Measurements from ENCODE around the gene DPY19L1. TPM values are rescaled to one million over a fixed set of nuclear protein-coding genes. Genes with fewer than 3 reads are reported as not detected.
"Not testable (repeated sequence)": the region's sequence is repeated elsewhere in the genome, so short reads cannot be mapped to it uniquely, and the experiment has no call there.

Gene DPY19L1
- total and polyA plus RNA-seq, 2 donors (not counting 3 experiments of a cell fraction or from before 2014, with no cell fraction given), result 30.9 to 53.1 TPM

- Histone ChIP-seq H3K9me3 (replicated peaks; ENCODE audit: control insufficient read depth, insufficient read depth, low read length) (no peaks in the 10 kb centered on the region), H3K79me2 (ENCODE audit: control insufficient read depth, insufficient read depth, low read length) (peaks cover 2% of the 10 kb centered on the region), H3K27me3 (ENCODE audit: control insufficient read depth in 2 of 2, insufficient read depth in 2 of 2, low read length in 2 of 2) (no peaks in the 10 kb centered on the region), H3K4me3 (replicated peaks in 1 of 3; ENCODE audit: insufficient read depth in 1 of 3, low read depth in 1 of 3, low read length in 3 of 3) (no peak overlapping the region), H3K27ac (ENCODE audit: insufficient read depth, low read depth, low read length) (peak overlapping the region; percentile 85), H2AFZ (ENCODE audit: low read depth, low read length) (peak overlapping the region; percentile 15), H3K4me2 (ENCODE audit: insufficient read depth, low read length) (peak overlapping the region; percentile 3), H3K36me3 (ENCODE audit: control insufficient read depth in 2 of 2, extremely low read depth in 1 of 2, insufficient read depth in 2 of 2, low read length in 2 of 2) (no peaks in the 10 kb centered on the region), H4K20me1 (replicated peaks; ENCODE audit: control insufficient read depth, extremely low read depth, insufficient read depth, low read length) (no peaks in the 10 kb centered on the region), H3K4me1 (ENCODE audit: control insufficient read depth, extremely low read depth, insufficient read depth, low read length) (peaks cover 24% of the 10 kb centered on the region), H3K9ac (replicated peaks; ENCODE audit: extremely low read depth, insufficient read depth, low read length) (peak overlapping the region; percentile 23), H3K9me1 (replicated peaks; ENCODE audit: control insufficient read depth, extremely low read depth, insufficient read depth, low read length) (no peaks in the 10 kb centered on the region)
- TSS peak; percentile 77 for BruUV-seq (replicated peaks)
- FAIRE-seq, result peak; percentile 90
- intact Hi-C loops (cut with micrococcal nuclease), result loop anchor here (1.0 kb wide), 2 partner anchors 11 to 33 kb away; no protein-coding TSS in a partner anchor
- DNase-seq (ENCODE audit: low read depth, low spot score), result peak; percentile 73
- peak; percentile 80 for TF ChIP-seq FOS (IDR thresholded peaks at IDR 0.05; ENCODE audit: borderline replicate concordance, insufficient read depth, low read length)
- TF ChIP-seq CTCF (IDR thresholded peaks at IDR 0.05; ENCODE audit: extremely low read depth in 1 of 2, insufficient read depth in 1 of 2, low read depth in 1 of 2, low read length in 2 of 2), result no peak
- no peak for TF ChIP-seq MAX (IDR thresholded peaks at IDR 0.05; ENCODE audit: insufficient read depth, insufficient read length)
- TF ChIP-seq MYC (IDR thresholded peaks at IDR 0.05; ENCODE audit: low read depth, low read length), result no peak
- peak; percentile 34 for TF ChIP-seq GATA2 (IDR thresholded peaks at IDR 0.05; ENCODE audit: insufficient read depth, insufficient read length, low read depth, low read length)
- TF ChIP-seq EZH2 (IDR thresholded peaks at IDR 0.05; ENCODE audit: borderline replicate concordance, low read depth, low read length, severe bottlenecking), result no peak
- TF ChIP-seq POLR2A (IDR thresholded peaks at IDR 0.05; ENCODE audit: low read depth, low read length), result no peak
- no peak for TF ChIP-seq JUN (IDR thresholded peaks at IDR 0.05; ENCODE audit: borderline replicate concordance, insufficient read depth, insufficient read length, low read depth)
- dilution Hi-C loops (cut with MboI; ENCODE audit: extremely low pct_ligation_motif_present, low sequenced_read_pairs), result no loop called here
- ChIA-PET CTCF (interaction anchor here (1.2 to 2.0 kb wide), 2 partner anchors 11 to 34 kb away, joined by 5 to 9 read pairs; partner anchors contain the start of gene DPY19L1), POLR2A (no interaction called here)
Measured at GRCh38 chr7:35003679-35004303, 33.5 kb downstream of the DPY19L1 start.

GRCh38 chr7:35003177-35003650, 34.1 kb downstream of the DPY19L1 start:
- BruUV-seq (replicated peaks); H3K4me3 ChIP-seq (replicated peaks in 1 of 3; ENCODE audit: insufficient read depth in 1 of 3, low read depth in 1 of 3, low read length in 3 of 3); H3K9me3 ChIP-seq (replicated peaks; ENCODE audit: control insufficient read depth, insufficient read depth, low read length); H3K9me1 ChIP-seq (replicated peaks; ENCODE audit: control insufficient read depth, extremely low read depth, insufficient read depth, low read length); H3K9ac ChIP-seq (replicated peaks; ENCODE audit: extremely low read depth, insufficient read depth, low read length); H4K20me1 ChIP-seq (replicated peaks; ENCODE audit: control insufficient read depth, extremely low read depth, insufficient read depth, low read length); dilution Hi-C loops (cut with MboI; ENCODE audit: extremely low pct_ligation_motif_present, low sequenced_read_pairs); H3K79me2 ChIP-seq (ENCODE audit: control insufficient read depth, insufficient read depth, low read length); POLR2A ChIA-PET; H3K27me3 ChIP-seq (ENCODE audit: control insufficient read depth in 2 of 2, insufficient read depth in 2 of 2, low read length in 2 of 2); H3K36me3 ChIP-seq (ENCODE audit: control insufficient read depth in 2 of 2, extremely low read depth in 1 of 2, insufficient read depth in 2 of 2, low read length in 2 of 2); H2AFZ ChIP-seq (ENCODE audit: low read depth, low read length); FAIRE-seq: not testable (repeated sequence)
- peaks cover 24% of the 10 kb centered on the region for H3K4me1 ChIP-seq (ENCODE audit: control insufficient read depth, extremely low read depth, insufficient read depth, low read length)
- CTCF ChIA-PET, result interaction anchor here (1.2 to 2.0 kb wide), 2 partner anchors 11 to 34 kb away, joined by 5 to 9 read pairs; partner anchors contain the start of gene DPY19L1
- peak overlapping the region; percentile 85 for H3K27ac ChIP-seq (ENCODE audit: insufficient read depth, low read depth, low read length)
- intact Hi-C loops (cut with micrococcal nuclease), result loop anchor here (1.0 kb wide), 1 partner anchor 11 kb away; no protein-coding TSS in a partner anchor
- peak overlapping the region; percentile 3 for H3K4me2 ChIP-seq (ENCODE audit: insufficient read depth, low read length)
- DNase-seq (ENCODE audit: low read depth, low spot score), result peak; percentile 3

- H3K9me1 ChIP-seq (replicated peaks; ENCODE audit: control insufficient read depth, extremely low read depth, insufficient read depth, low read length); H3K9ac ChIP-seq (replicated peaks; ENCODE audit: extremely low read depth, insufficient read depth, low read length); BruUV-seq (replicated peaks); FAIRE-seq; H3K4me2 ChIP-seq (ENCODE audit: insufficient read depth, low read length); H3K79me2 ChIP-seq (ENCODE audit: control insufficient read depth, insufficient read depth, low read length); H3K36me3 ChIP-seq (ENCODE audit: control insufficient read depth in 2 of 2, extremely low read depth in 1 of 2, insufficient read depth in 2 of 2, low read length in 2 of 2); dilution Hi-C loops (cut with MboI; ENCODE audit: extremely low pct_ligation_motif_present, low sequenced_read_pairs); POLR2A ChIA-PET; DNase-seq (ENCODE audit: low read depth, low spot score); intact Hi-C loops (cut with micrococcal nuclease); H2AFZ ChIP-seq (ENCODE audit: low read depth, low read length); H3K9me3 ChIP-seq (replicated peaks; ENCODE audit: control insufficient read depth, insufficient read depth, low read length); H3K27ac ChIP-seq (ENCODE audit: insufficient read depth, low read depth, low read length); H3K4me3 ChIP-seq (replicated peaks in 1 of 3; ENCODE audit: insufficient read depth in 1 of 3, low read depth in 1 of 3, low read length in 3 of 3); CTCF ChIA-PET; H3K27me3 ChIP-seq (ENCODE audit: control insufficient read depth in 2 of 2, insufficient read depth in 2 of 2, low read length in 2 of 2); H4K20me1 ChIP-seq (replicated peaks; ENCODE audit: control insufficient read depth, extremely low read depth, insufficient read depth, low read length); H3K4me1 ChIP-seq (ENCODE audit: control insufficient read depth, extremely low read depth, insufficient read depth, low read length): not testable (repeated sequence)
Measured at GRCh38 chr7:34998335-34998734, 39.0 kb downstream of the DPY19L1 start.
